HG03469 (cell line): ENCODE results near the gene TMPRSS2.
A peak's percentile ranks its signal among the peaks of the same experiment; 100 is the strongest.
"Not testable (repeated sequence)": the region's sequence is repeated elsewhere in the genome, so short reads cannot be mapped to it uniquely, and the experiment has no call there.

ENCODE experiments used
- ATAC-seq: cut with Tn5 transposase; IDR thresholded peaks from one replicate; pipeline ENCODE4 v1.9.1; 2021; ENCODE audit warnings: mild to moderate bottlenecking, moderate library complexity, moderate number of reproducible peaks; ENCODE audit not compliant: unreplicated experiment

Gene TMPRSS2

GRCh38 chr21:41428847-41429246 lies 79.1 kb downstream of the TMPRSS2 start:
- ATAC-seq: no peak

GRCh38 chr21:41428311-41428710 lies 79.6 kb downstream of the TMPRSS2 start:
- ATAC-seq: no peak

- no peak for ATAC-seq
Observed at GRCh38 chr21:41427556-41427955, 80.4 kb downstream of the TMPRSS2 start.

GRCh38 chr21:41426676-41427404 lies 81.1 kb downstream of the TMPRSS2 start:
- ATAC-seq: no peak

- ATAC-seq: peak; percentile 73
Observed at GRCh38 chr21:41425954-41426675, 81.8 kb downstream of the TMPRSS2 start, which contains the start of gene MX1. Gene MX1 (plus strand): TSS chr21:41426239. CDS start chr21:41432071, 5,832 bp downstream.

- no peak for ATAC-seq
Observed at GRCh38 chr21:41425588-41425953, 82.4 kb downstream of the TMPRSS2 start.

- not testable (repeated sequence) for ATAC-seq
Observed at GRCh38 chr21:41423305-41423636, 84.7 kb downstream of the TMPRSS2 start.

GRCh38 chr21:41422546-41423304 lies 85.2 kb downstream of the TMPRSS2 start:
- no peak for ATAC-seq

GRCh38 chr21:41420998-41421397 lies 87.0 kb downstream of the TMPRSS2 start:
- not testable (repeated sequence) for ATAC-seq

- ATAC-seq: no peak
Observed at GRCh38 chr21:41419921-41420862, 87.8 kb downstream of the TMPRSS2 start.

GRCh38 chr21:41418956-41419680 lies 88.8 kb downstream of the TMPRSS2 start:
- ATAC-seq: no peak

GRCh38 chr21:41418393-41418792 lies 89.6 kb downstream of the TMPRSS2 start:
- no peak for ATAC-seq

- ATAC-seq: not testable (repeated sequence)
Observed at GRCh38 chr21:41417505-41417904, 90.5 kb downstream of the TMPRSS2 start.
